H1 (cell line): ENCODE results near the gene CRYM. TPM values are rescaled to one million over a fixed set of nuclear protein-coding genes. Genes with fewer than 3 reads are reported as not detected.

ENCODE experiments used
- CTCF ChIA-PET: fragments of 300-600 bp; sonication (Branson Sonifier 250); formaldehyde crosslinking; loops from one replicate; lab custom pipeline; 2021; ENCODE audit not compliant: partially characterized antibody; lab: Charles Lee
- POLR2A ChIA-PET: fragments of 300-600 bp; sonication (Branson Sonifier 250); formaldehyde crosslinking; loops from one replicate; lab custom pipeline; 2021; ENCODE audit warnings: inconsistent platforms; ENCODE audit not compliant: partially characterized antibody; lab: Charles Lee
- DNase-seq, 2 experiments: peaks; one replicate each; pipeline versions ENCODE4 v3.0.0 to v3.0.0-alpha.2; 2010 to 2022; ENCODE audit warnings: low spot score in 2 of 2, low read depth in 1 of 2, mixed read lengths in 1 of 2
- FAIRE-seq: peaks from 2 replicates; lab custom pipeline; 2011; peaks lifted over from hg19 to GRCh38; lab: Jason Lieb, UNC
- H2AFZ ChIP-seq: 2 replicates; pipeline ENCODE4 v1.8.1; 2012; ENCODE audit warnings: low read length, inconsistent platforms
- H2AK5ac ChIP-seq: 2 replicates; pipeline ENCODE4 v1.6.1; 2013; ENCODE audit warnings: low read depth, low read length
- H2BK120ac ChIP-seq: replicated peaks from 2 replicates; pipeline ENCODE3; 2013; ENCODE audit warnings: low read depth, low read length, inconsistent platforms
- H2BK12ac ChIP-seq: 2 replicates; pipeline ENCODE4 v1.6.1; 2013; ENCODE audit warnings: low read depth, low read length
- H2BK15ac ChIP-seq: 2 replicates; pipeline ENCODE4 v1.6.1; 2013; ENCODE audit warnings: low read length
- H2BK20ac ChIP-seq: 2 replicates; pipeline ENCODE4 v1.6.1; 2013; ENCODE audit warnings: low read length
- H2BK5ac ChIP-seq: 2 replicates; pipeline ENCODE4 v1.6.1; 2013; ENCODE audit warnings: low read depth, low read length
- H3K14ac ChIP-seq: 2 replicates; pipeline ENCODE4 v1.6.1; 2013; ENCODE audit warnings: inconsistent platforms; ENCODE audit not compliant: insufficient read length
- H3K18ac ChIP-seq: 2 replicates; pipeline ENCODE4 v1.6.1; 2013; ENCODE audit warnings: low read length; ENCODE audit errors: extremely low read depth
- H3K23ac ChIP-seq: 2 replicates; pipeline ENCODE4 v1.6.1; 2013; ENCODE audit warnings: inconsistent platforms; ENCODE audit not compliant: insufficient read length
- H3K23me2 ChIP-seq: 2 replicates; pipeline ENCODE4 v1.6.1; 2013; ENCODE audit warnings: low read depth, low read length
- H3K27ac ChIP-seq: 2 replicates; pipeline ENCODE4 v1.6.1; 2011; ENCODE audit warnings: low read depth, low read length, inconsistent platforms
- H3K27me3 ChIP-seq, 4 experiments: replicated peaks in 1 of 4; 1 replicate in 1 of 4; 2 replicates in 3 of 4; pipeline versions ENCODE4 v1.6.1 to v1.8.1; 2011 to 2013; ENCODE audit warnings: low read length in 3 of 4, mild to moderate bottlenecking in 3 of 4, inconsistent platforms in 2 of 4, mixed read lengths in 2 of 4, moderate library complexity in 1 of 4; ENCODE audit not compliant: control insufficient read depth in 3 of 4, insufficient read depth in 3 of 4; ENCODE audit errors: extremely low read depth in 1 of 4
- H3K36me3 ChIP-seq, 4 experiments: 2 replicates each; pipeline versions ENCODE4 v1.6.1 to v1.8.1; 2011 to 2013; ENCODE audit warnings: mild to moderate bottlenecking in 4 of 4, low read length in 3 of 4, moderate library complexity in 2 of 4, control low read depth in 1 of 4, inconsistent platforms in 1 of 4; ENCODE audit not compliant: insufficient read depth in 4 of 4, control insufficient read depth in 2 of 4
- H3K4ac ChIP-seq: replicated peaks from 2 replicates; pipeline ENCODE3; 2013; ENCODE audit warnings: low read length, low read depth, mixed read lengths, inconsistent platforms; ENCODE audit not compliant: insufficient read length
- H3K4me1 ChIP-seq, 4 experiments: replicated peaks in 1 of 4; 1 replicate in 1 of 4; 2 replicates in 3 of 4; pipeline versions ENCODE4 v1.6.1 to v1.8.1; 2011 to 2013; ENCODE audit warnings: low read length in 3 of 4, inconsistent platforms in 2 of 4, mixed read lengths in 1 of 4; ENCODE audit not compliant: insufficient read depth in 4 of 4, control insufficient read depth in 3 of 4
- H3K4me2 ChIP-seq, 2 experiments: 2 replicates each; pipeline versions ENCODE4 v1.6.1 to v1.8.1; 2011 to 2013; ENCODE audit warnings: low read depth in 2 of 2, low read length in 2 of 2, control low read depth in 1 of 2, inconsistent platforms in 1 of 2, mild to moderate bottlenecking in 1 of 2; ENCODE audit not compliant: insufficient read depth in 1 of 2
- H3K4me3 ChIP-seq, 4 experiments: fragments of 200-600, 300-600 bp in 1 of 4; sonication (generic), shearing (Covaris generic), sonication (Bioruptor Twin) in 1 of 4; 2 replicates each; pipeline versions ENCODE4 v1.5.1 to v1.8.1; 2011 to 2016; ENCODE audit warnings: low read length in 4 of 4, low read depth in 3 of 4, control low read depth in 2 of 4, inconsistent platforms in 2 of 4, mild to moderate bottlenecking in 2 of 4, mixed read lengths in 1 of 4, moderate library complexity in 1 of 4; ENCODE audit not compliant: insufficient read depth in 2 of 4; ENCODE audit errors: extremely low read depth in 1 of 4
- H3K56ac ChIP-seq: replicated peaks from 2 replicates; pipeline ENCODE3; 2013; ENCODE audit warnings: low read depth, mild to moderate bottlenecking, mixed read lengths, low read length, inconsistent platforms; ENCODE audit not compliant: insufficient read length
- H3K79me1 ChIP-seq: 2 replicates; pipeline ENCODE4 v1.6.1; 2013; ENCODE audit warnings: low read depth, low read length, control low read depth
- H3K79me2 ChIP-seq, 2 experiments: 2 replicates each; pipeline versions ENCODE4 v1.6.1 to v1.8.1; 2012 to 2013; ENCODE audit warnings: low read length in 2 of 2, mild to moderate bottlenecking in 2 of 2, inconsistent platforms in 1 of 2; ENCODE audit not compliant: insufficient read depth in 2 of 2, control insufficient read depth in 1 of 2
- H3K9ac ChIP-seq, 4 experiments: replicated peaks in 1 of 4; 1 replicate in 1 of 4; 2 replicates in 3 of 4; pipeline versions ENCODE4 v1.6.1 to v1.8.1; 2011 to 2013; ENCODE audit warnings: low read depth in 3 of 4, low read length in 3 of 4, control low read depth in 2 of 4, mild to moderate bottlenecking in 2 of 4, moderate library complexity in 2 of 4, inconsistent platforms in 1 of 4; ENCODE audit errors: extremely low read depth in 1 of 4
- H3K9me3 ChIP-seq, 2 experiments: 2 replicates each; pipeline versions ENCODE4 v1.6.1 to v1.8.1; 2012 to 2013; ENCODE audit warnings: mild to moderate bottlenecking in 2 of 2, moderate library complexity in 2 of 2, control low read depth in 1 of 2, inconsistent platforms in 1 of 2, low read depth in 1 of 2, low read length in 1 of 2, mixed read lengths in 1 of 2; ENCODE audit not compliant: insufficient read depth in 2 of 2
- H4K20me1 ChIP-seq, 2 experiments: replicated peaks in 1 of 2; 2 replicates each; pipeline versions ENCODE3 to v1.8.1; 2011 to 2013; ENCODE audit warnings: inconsistent platforms in 2 of 2, low read length in 2 of 2, mild to moderate bottlenecking in 1 of 2; ENCODE audit not compliant: insufficient read depth in 2 of 2, control insufficient read depth in 1 of 2
- H4K5ac ChIP-seq: 2 replicates; pipeline ENCODE4 v1.6.1; 2013; ENCODE audit warnings: low read length, low read depth, mixed read lengths, inconsistent platforms; ENCODE audit not compliant: insufficient read length
- H4K8ac ChIP-seq: 2 replicates; pipeline ENCODE4 v1.8.0; 2013; ENCODE audit warnings: mild to moderate bottlenecking, moderate library complexity, low read length, inconsistent platforms; ENCODE audit not compliant: insufficient read depth; ENCODE audit errors: extremely low read depth
- H4K91ac ChIP-seq: replicated peaks from 2 replicates; pipeline ENCODE3; 2013; ENCODE audit warnings: low read length, mixed read lengths, inconsistent platforms; ENCODE audit not compliant: insufficient read length
- ATF3 ChIP-seq: IDR thresholded peaks from 2 replicates; pipeline ENCODE4 v1.6.1; 2011; ENCODE audit warnings: low read depth, mild to moderate bottlenecking, low read length; ENCODE audit not compliant: insufficient read depth
- FOSL1 ChIP-seq: IDR thresholded peaks from 2 replicates; pipeline ENCODE4 v1.6.1; 2011; ENCODE audit warnings: mild to moderate bottlenecking, low read depth, low read length, moderate library complexity; ENCODE audit not compliant: insufficient read depth
- NRF1 ChIP-seq: IDR thresholded peaks from 2 replicates; pipeline ENCODE4 v1.6.1; 2011; ENCODE audit warnings: mild to moderate bottlenecking, low read depth, low read length, improper control_type of control experiment
- POLR2AphosphoS5 ChIP-seq: IDR thresholded peaks from 2 replicates; pipeline ENCODE4 v1.6.1; 2011; ENCODE audit warnings: low read depth, low read length
- WGBS, 2 experiments: shearing (Covaris generic) in 1 of 2; methylation state at CpG; one replicate each; pipeline versions ENCODE4 v1.1.6 to v1.1.7; 2013 to 2015; ENCODE audit warnings: low lambda C conversion rate in 2 of 2, mixed read lengths in 2 of 2, inconsistent platforms in 1 of 2, low coverage in 1 of 2, missing lambda C conversion rate in 1 of 2; ENCODE audit not compliant: insufficient replicate concordance in 2 of 2, insufficient coverage in 1 of 2, insufficient read length in 1 of 2; ENCODE audit errors: extremely low coverage in 1 of 2, missing lambda C conversion rate in 1 of 2; 5-methylcytosine and 5-hydroxymethylcytosine counted together
- polyA plus RNA-seq, 7 experiments: library from polyadenylated mRNA; depleted of rRNA in 3 of 7; stranded (reverse) in 5 of 7; unstranded in 2 of 7; fragments of >200 nt in 5 of 7; fragments of 200-250 nt in 2 of 7; gene quantifications; 1 replicate in 5 of 7; 2 replicates in 1 of 7; 4 replicates in 1 of 7; pipeline versions ENCODE4 v1.2.1 to v1.2.3, GENCODE V29; 2011 to 2013; ENCODE audit warnings: missing spikeins in 2 of 7, mixed read lengths in 2 of 7
- total RNA-seq: library from RNA; stranded (reverse); fragmentation: NEBNext Ultra II Directional; extraction: Animal tissue kit (Norgen Biotek cat#: 25700); gene quantifications from 2 replicates; pipeline ENCODE4 v1.2.1, GENCODE V29; 2021

CRYM gene
- total and polyA plus RNA-seq, 2 of the 8 experiments (the other 6 are each of a cell fraction or from before 2014, with no cell fraction given): 12.9 to 40.4 TPM

- Histone ChIP-seq H4K91ac (no peak overlapping the region), H2AFZ (no peak overlapping the region), H4K8ac (no peak overlapping the region), H3K4me2 (no peak overlapping the region), H4K20me1 (peaks cover 0 to 2% of the 10 kb centered on the region in 2 experiments), H3K27me3 (peaks cover 0 to 7% (median 0%) of the 10 kb centered on the region in 4 experiments; a peak in 4 of 7 replicates), H3K56ac (no peak overlapping the region), H3K14ac (no peak overlapping the region), H2AK5ac (no peak overlapping the region), H3K27ac (no peak overlapping the region), H3K79me2 (no peaks in the 10 kb centered on the region), H2BK120ac (no peak overlapping the region), H2BK20ac (no peak overlapping the region), H3K9ac (no peak overlapping the region), H3K9me3 (no peaks in the 10 kb centered on the region), H2BK15ac (no peak overlapping the region), H3K4me1 (peaks cover 4 to 10% (median 6%) of the 10 kb centered on the region in 4 experiments; a peak in 5 of 7 replicates), H2BK12ac (no peak overlapping the region), H3K79me1 (no peaks in the 10 kb centered on the region), H4K5ac (no peak overlapping the region), H3K36me3 (no peaks in the 10 kb centered on the region), H3K23me2 (peaks cover 6% of the 10 kb centered on the region; the same call in 1 of the 2 replicates), H3K23ac (no peak overlapping the region), H3K4me3 (no peak overlapping the region), H3K4ac (no peak overlapping the region), H2BK5ac (no peak overlapping the region), H3K18ac (no peak overlapping the region)
- TF ChIP-seq POLR2AphosphoS5: no peak
- no peak for TF ChIP-seq ATF3
- TF ChIP-seq NRF1: no peak
- TF ChIP-seq FOSL1: no peak
- FAIRE-seq: no peak
- ChIA-PET CTCF (interaction anchor here (1.2 to 6.7 kb wide), 7 partner anchors 10 to 117 kb away, joined by 3 to 57 read pairs (median 6); partner anchors contain the start of genes LDAF1 and ZP2), POLR2A (no interaction called here)
- peak in 1 of 2 experiments; percentile 22 for DNase-seq
- 83% methylated on average over 9 of the region's 9 CpGs; no CpG with 5 or more reads in 1 of the 2 experiments for WGBS, 2 experiments
Measured at GRCh38 chr16:21276090-21276489, 2.0 kb downstream of the CRYM start.
